ENCODE data around the gene SLC38A10. TPM values are rescaled to one million over a fixed set of nuclear protein-coding genes. Genes with fewer than 3 reads are reported as not detected.

Gene SLC38A10
- 62.0 and 70.7 TPM in 2 replicates for total RNA-seq (ENCODE audit: low replicate concordance)

GRCh38 chr17:81295031-81295675, at the start of gene SLC38A10:
Gene SLC38A10 (minus strand): TSS chr17:81295307. CDS start chr17:81294921, 386 bp downstream.

GRCh38 chr17:81238815-81239713, 56.0 kb downstream of the SLC38A10 start, which contains the start of the genes NDUFAF8 and TEPSIN:
Gene NDUFAF8 (plus strand): TSS chr17:81239318. CDS start chr17:81239364, 46 bp downstream.
Gene TEPSIN (minus strand): TSS chr17:81239055. CDS start chr17:81239033, 22 bp downstream.

GRCh38 chr17:81222906-81223761, 72.0 kb downstream of the SLC38A10 start, which contains the start of gene CEP131:
Gene CEP131 (minus strand): TSS chr17:81222965. CDS start chr17:81220056, 2,909 bp downstream.

Other genes with a start within 250 kb of the SLC38A10 start
- not detected in 2 replicates for gene PVALEF, start 129.8 kb downstream of the SLC38A10 start, total RNA-seq (ENCODE audit: low replicate concordance)
- gene AATK, start 129.1 kb downstream of the SLC38A10 start, total RNA-seq (ENCODE audit: low replicate concordance): under 0.01 and 0.15 TPM in 2 replicates
- gene CEP131, start 72.3 kb downstream of the SLC38A10 start, total RNA-seq (ENCODE audit: low replicate concordance): 10.6 and 12.3 TPM in 2 replicates
- gene TEPSIN, start 56.3 kb downstream of the SLC38A10 start, total RNA-seq (ENCODE audit: low replicate concordance): 5.3 and 8.9 TPM in 2 replicates
- 45.4 and 98.8 TPM in 2 replicates for gene NDUFAF8, start 56.0 kb downstream of the SLC38A10 start, total RNA-seq (ENCODE audit: low replicate concordance)
- 1.6 and 3.8 TPM in 2 replicates for gene BAHCC1, start 100.2 kb upstream of the SLC38A10 start, total RNA-seq (ENCODE audit: low replicate concordance)
- 10,136 and 11,456 TPM in 2 replicates for gene ACTG1, start 217.5 kb upstream of the SLC38A10 start, total RNA-seq (ENCODE audit: low replicate concordance)
- gene FSCN2, start 233.1 kb upstream of the SLC38A10 start, total RNA-seq (ENCODE audit: low replicate concordance): 1.1 and 3.2 TPM in 2 replicates

Data from smooth muscle cell of the coronary artery (primary cell).